TTC549 (cell line): ENCODE measurements around the gene CORIN.
"Not testable (repeated sequence)": the region's sequence is repeated elsewhere in the genome, so short reads cannot be mapped to it uniquely, and the experiment has no call there.

Experiments used
- FAIRE-seq: peaks from 2 replicates; lab custom pipeline; 2012; peaks lifted over from hg19 to GRCh38; lab: Jason Lieb, UNC

CORIN gene

DNA sequence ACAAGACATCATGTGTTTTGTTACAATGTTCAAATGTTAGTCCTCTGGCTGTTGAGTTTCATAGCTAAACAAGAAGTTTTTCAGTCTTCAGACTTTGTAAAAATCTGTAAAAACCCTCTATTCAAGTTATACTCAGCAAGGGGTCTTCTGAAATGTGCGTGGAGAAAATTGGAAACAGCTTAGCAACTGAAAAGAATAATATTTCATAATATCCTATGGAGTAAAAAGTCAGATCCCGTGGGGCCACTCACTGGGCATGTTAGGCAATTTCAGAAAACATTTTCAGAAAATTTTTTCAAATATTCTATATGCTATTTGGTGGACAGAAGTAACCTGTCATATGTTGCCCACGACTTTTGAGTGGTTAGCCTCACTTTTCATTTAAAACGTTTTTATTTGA, 118.3 kb downstream of the CORIN start:
- no peak for FAIRE-seq

DNA sequence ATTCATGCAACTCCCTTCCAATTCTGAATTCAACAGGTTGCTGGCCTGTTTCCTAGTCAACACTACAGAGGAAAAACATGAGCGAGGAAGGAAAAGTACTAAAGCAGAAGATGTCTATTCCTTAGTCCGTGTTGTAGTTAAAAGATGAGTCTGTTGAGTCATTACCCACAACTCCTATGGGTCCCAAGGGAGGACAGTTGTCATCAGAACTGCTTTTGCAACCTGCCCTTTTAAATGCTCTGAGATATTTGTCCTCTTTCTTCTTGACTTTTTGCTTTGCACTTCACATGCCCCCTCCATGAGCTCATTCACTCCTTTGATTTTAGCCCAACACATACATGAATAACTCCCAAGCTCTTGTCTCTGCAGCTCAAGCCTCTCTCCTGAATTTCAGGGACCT, 119.2 kb downstream of the CORIN start:
- FAIRE-seq, result no peak

DNA sequence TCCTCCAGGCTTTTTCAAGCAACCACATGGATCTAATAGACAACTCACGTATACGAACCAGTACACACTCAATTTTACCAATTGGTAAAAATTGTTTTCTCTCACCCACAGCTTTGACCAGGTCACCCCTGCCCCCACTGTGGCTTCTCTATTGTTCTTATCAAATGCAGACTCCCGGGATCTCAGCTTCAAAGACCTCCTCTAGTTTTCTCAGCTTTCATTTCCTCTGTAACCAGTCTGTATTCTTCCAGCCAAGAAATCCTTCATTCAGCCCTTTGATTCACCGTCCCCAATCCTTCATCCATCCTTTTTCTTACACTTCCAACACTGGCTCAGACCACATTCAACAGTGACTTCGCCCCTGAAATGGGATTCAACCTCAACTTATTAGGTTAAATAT, 120.7 kb downstream of the CORIN start:
- FAIRE-seq, result no peak

DNA sequence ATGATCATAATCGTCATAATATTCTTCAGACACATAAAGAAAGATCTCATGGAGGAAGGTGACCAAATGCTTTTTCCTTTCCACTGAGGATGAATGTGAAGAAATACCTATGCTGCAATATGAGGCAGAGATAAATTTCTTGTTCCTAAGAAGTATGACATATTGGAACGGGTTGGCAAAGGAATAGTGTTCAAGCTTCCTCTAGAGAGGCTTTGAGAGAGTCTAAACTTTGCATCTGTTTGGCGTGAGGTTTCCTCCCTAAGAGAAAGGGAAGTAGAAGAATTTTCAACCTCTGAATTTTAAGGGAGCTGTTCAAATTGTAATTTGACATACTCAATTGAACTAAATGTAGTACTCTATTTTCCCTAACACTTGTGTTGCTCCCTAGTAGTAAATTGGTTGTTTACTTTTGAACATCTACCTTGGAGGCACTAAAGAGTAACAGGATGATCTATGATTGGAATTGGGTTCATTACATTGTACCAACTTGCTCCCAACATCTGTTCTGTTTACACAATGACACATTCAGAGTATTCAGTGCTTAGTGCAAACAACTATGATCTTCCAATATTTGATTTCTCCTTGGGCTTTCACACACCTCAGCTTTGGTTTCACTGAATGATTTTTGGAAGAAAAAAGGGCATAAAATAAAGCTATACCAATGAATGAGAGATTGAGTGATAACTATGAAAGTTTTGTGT, 122.0 kb downstream of the CORIN start:
- FAIRE-seq, result no peak

DNA sequence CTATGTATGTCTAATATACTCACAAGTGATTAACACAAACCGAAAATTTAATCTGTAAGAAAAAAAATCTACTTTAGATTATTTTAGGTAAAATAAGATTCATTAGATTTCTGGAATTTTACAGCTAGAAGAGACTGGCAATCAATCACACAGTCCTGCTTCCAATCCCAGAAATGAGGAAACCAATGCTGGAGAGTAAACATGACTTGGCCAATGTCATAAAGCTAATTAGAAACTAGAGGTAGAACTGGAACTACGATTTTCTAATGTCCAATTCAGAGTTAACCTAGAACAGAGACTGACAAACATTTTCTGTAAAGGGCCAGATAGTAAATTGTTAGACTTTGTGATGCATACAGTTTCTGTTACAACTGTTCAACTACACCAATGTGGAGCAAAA, 123.6 kb downstream of the CORIN start:
- FAIRE-seq, result no peak

DNA sequence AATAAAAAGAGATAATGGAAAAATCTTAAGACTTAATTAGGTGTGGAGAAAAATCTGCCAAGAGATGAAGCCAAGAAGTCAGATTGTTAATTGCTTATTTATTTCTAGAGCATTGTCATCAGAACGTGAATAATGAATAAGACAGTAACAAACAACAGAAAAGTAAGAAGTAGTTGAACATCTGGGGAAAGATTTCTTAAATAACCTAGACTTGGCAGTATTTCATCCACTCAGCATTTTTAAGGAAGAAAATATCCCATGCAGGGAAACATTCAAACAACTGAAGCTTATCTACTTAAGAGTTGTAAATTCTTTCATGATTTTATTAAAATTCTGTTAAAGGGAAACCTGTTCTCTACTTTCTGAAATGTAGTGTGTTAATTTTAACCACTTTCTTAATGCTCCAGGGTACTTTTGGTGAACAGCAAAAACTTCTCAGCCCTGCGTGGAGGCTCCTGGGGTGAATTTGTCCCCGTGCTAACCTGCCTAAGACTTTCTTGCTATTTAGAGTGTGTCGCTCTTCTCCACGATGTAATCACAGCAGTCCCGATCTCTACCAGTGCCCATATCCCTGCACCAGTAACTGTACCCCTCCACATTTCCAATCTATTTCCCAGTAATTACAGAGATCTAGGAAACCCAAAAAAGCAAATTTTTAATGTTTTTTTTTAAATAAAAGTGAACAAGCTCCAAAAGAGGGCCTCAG, 124.6 kb downstream of the CORIN start:
- no peak for FAIRE-seq

DNA sequence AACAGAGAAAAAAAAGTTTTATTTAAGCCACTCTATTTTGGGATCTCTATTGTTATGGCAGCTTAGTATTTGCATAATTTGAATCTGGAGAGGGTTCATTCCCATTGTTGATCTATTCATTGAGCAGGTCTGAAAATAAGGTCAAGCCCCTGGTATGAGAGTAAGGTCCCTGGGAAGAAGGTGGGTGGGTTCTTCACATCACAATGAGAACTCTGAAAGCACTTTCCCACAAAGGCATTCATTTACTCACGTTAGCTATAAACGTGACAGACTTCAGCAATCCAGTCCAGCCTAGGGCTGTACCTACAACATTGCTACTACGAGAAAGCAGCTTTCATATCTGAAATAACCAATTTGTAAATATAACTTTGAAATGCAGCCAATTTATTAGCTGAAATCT, 126.2 kb downstream of the CORIN start:
- no peak for FAIRE-seq

DNA sequence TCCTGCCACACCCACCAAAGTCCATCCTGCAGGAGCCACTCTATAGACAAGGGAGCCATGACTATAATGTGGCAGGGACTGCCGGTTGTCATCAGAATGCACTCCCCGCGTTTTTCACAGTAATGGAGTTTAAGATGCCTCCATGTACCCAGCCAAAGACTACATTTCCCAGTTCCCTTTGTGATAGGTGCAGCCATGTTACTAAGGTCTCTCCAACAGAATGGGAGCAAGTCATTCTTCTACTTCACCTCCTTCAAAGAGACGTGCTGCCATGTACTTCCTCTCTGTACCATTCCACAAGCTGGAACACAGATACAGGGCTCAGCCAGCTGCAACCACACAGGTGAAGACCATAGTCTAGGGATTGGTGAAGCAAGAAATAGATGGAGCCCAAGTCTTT, 126.7 kb downstream of the CORIN start:
- FAIRE-seq, result no peak

DNA sequence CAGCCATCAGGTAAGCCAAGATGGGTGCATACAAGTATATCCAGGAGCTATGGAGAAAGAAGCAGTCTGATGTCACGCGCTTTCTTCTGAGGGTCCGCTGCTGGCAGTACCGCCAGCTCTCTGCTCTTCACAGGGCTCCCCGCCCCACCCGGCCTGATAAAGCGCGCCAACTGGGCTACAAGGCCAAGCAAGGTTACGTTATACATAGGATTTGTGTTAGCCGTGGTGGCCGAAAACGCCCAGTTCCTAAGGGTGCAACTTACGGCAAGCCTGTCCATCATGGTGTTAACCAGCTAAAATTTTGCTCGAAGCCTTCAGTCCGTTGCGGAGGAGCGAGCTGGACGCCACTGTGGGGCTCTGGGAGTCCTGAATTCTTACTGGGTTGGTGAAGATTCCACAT, 131.5 kb downstream of the CORIN start:
- not testable (repeated sequence) for FAIRE-seq

DNA sequence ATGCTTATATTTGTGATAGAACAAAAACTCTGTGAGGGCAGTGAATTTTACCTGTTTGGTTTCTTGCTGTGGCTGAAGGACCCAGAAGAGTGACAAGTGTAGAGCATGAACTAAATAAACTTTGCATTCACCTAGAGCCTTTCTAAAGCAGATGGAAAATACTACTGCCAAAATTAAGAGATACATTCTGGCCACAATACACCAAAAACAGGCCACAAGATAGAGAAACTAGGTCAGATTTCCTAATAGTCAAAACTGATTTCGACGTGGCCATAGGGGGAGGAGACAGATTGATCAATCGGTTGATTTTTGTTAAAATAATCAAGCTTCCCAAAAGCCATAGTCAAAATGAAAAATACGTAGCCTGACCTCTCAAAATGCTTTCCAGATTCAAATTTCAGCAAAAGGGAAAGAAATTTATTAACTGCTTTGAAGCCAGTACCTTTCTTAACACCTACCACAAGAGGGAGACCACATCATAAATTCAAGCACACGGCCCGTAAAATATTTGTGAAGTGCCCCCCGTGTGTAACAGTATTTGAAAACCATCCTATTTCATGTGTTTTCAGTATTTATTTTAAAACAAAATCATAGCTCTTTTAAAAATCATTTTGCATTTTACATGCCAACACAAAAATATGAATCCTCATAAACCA, 132.4 kb downstream of the CORIN start:
- FAIRE-seq, result no peak

DNA sequence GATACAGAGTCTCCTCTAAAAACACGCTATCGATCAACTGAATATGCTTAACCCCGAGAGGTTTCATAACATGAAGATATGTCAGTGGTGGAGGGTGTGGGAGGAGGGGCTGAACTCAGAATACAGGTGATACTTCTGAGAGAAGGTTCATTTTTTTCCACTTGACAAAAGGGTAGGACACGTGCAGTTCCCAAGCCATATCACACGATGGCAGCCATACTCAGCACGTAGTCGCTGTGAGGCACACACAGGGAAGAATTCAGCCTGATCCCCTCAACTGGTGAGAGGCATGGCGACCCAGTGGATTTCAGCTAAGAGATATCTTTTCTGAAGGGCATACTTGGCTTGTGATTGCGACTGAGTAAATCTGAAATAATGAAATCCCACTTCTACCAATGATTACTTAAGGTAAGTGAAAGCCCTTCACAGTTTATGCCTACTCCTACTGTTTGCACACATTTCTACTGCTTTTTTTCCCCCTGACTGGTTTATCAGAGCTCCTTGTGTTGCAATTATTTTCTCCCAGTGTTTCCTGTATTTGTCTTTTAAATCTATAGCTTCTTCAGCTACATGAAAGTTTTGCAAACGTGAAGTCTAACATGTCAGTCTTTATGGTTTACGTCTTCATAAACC, 133.1 kb downstream of the CORIN start:
- FAIRE-seq, result no peak

DNA sequence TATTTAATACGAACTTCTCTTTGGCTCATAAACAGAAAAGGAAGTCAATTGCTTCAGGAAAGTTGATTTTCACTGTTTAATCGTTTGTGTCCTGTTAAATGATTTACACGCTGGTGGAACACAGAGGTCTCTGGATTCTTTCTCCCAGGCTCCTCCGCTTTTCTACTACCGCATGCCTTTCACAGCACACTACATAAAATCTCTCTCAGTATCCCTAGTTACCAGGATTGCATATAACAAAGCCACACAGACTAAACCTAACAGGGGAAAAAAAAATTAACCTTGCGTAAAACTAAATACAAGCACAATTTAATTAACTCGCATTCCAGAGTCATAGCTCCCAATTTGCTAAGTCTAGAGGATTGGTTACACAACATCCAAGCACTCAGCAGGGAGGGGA, 133.9 kb downstream of the CORIN start:
- no peak for FAIRE-seq

DNA sequence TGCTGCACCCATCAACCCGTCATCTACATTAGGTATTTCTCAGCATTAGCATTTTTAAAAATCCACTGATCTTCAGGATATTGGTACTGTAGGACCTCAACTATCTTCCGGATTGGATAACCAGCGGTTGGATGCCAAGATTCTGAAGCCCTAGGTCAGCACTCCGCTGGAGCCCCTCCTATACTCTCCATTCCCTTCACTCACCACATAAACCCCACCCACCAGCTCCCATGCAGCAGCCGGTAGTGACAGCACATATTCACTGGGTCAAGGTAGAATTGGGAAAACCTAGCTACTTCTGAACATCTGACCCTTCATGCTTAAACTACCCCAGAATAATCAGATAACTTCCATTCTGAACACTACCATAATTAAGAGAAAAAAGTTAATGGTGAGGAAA, 134.9 kb downstream of the CORIN start:
- no peak for FAIRE-seq

DNA sequence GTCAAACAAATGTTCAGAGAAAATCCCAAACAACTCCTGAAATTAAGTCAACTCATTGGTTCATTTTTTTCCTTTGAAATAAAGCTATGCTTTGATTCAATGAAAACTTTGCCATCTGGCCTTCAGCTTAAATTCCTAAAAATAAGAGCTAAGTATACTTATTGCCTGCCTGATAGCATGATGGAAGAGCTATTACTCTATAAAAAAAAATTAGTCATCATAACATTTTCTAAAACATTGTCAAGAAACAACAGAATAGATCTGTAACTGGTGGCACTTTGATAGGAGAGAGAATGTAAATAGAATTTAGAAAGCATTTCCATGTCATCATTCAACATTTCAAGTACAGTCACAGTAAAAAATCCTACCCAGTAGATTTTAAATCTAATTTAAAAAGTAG, 136.6 kb downstream of the CORIN start:
- FAIRE-seq, result no peak

DNA sequence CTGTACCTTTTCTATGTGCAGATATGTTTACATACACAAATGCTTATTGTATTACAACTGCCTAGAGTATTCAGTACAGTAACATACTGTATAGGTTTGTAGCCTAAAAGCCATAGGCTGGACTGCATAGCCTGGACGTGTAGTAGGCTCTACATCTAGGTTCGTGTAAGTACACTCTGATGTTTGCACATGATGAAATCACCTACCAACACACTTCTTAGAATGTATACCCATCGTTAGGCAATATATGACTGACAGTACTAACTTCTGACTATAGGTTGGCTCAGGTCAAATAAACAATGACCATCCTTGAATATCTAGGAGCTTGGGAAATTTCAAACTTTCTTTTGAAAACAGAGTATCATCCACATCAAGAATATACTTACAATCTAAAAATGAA, 139.0 kb downstream of the CORIN start:
- no peak for FAIRE-seq

DNA sequence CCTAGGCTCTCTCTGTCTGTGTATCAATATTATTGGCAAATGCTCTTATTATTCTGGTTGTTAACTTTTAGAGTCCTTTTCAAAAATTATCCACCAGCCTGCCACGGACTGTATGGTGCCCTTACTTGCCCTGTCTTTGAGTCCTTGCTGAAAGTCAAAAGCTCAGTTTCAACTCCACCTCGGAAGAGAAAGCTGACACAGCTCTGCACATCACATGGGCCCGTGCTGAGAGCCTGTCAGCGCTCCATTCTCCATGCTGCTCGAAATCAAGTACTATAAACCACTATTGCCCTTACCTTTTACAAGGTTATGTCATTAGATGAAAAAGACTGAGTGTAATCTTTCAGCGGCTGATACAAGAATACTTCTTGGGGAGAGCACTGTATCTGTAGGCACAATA, 141.0 kb downstream of the CORIN start:
- no peak for FAIRE-seq

DNA sequence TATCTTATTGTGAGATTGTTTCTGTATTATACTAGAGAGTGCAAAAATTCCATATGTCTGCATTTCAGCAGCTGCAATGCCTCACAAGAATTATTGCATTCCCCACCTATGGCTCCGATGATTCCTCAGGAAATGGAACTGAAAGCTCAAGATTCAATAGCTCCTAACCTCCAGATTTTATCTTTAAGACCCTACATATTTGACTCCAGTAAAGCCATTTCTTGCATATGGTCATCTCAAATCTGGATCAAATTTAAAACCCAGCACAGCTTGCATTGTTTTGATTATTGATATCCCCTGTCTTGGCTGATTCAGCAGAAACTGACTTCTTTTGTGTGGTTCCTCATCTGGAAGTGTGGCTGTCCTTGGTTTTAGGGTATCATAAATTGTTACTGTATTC, 142.6 kb downstream of the CORIN start:
- no peak for FAIRE-seq

DNA sequence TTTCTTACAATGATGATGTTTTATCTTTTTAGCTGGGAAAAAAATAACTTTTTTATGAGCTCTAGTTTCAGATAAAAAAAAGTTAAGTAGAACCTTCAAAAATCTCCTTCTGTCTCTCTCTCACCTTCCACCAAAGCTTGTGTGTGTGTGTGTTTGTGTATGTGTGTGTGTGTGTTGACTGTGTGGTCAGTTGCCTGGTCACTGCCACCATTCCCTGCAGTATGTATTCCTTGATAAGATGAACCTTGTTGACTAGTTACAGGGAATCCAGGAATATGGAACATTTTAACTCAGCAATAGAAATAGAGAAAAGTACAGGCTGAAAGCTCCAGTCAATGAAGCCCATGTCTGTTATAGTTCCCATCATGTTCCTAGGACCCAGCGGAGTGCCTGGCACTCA, 143.5 kb downstream of the CORIN start:
- no peak for FAIRE-seq

DNA sequence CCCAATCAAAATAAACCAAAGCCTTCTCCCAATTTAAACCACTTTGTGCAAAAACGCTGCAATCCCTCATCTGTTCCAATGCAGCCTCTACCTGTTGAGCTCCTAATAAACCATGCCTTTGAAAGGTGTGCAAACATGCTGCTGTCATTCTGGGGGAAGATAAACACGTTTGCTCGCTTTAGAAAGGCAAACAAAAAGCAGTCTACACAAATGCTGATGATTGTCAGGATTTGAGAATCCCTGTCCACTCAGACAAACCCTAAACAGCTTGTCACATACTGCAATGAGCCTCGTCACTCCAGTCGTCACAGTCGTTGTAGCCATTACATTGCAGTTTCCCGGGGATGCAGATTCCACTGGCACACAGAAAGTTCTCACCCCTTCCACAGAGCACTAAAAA, 145.2 kb downstream of the CORIN start:
- FAIRE-seq, result no peak

DNA sequence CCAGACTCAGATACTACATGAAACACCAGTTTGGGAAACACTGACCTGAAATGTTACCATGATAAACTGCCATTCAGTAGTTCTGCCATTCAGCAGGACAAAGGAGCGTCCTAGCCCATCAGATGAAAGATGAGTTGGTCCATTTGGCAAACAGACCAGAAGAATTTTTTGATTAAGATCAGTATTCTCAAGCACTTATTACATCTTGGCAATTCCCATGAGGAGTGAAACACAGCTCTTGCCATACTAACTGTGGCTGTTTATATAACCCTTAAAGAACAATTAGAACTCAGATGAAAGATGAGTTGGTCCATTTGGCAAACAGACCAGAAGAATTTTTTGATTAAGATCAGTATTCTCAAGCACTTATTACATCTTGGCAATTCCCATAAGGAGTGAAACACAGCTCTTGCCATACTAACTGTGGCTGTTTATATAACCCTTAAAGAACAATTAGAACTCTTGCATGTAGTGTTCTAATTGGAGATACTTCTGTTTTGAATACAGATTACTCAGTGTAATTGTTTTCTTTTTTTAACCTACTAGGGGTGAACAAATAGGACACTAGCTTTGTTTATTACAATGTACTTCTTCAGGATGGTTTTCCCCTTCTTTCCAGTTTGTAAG, 146.0 kb downstream of the CORIN start:
- FAIRE-seq, result not testable (repeated sequence)

DNA sequence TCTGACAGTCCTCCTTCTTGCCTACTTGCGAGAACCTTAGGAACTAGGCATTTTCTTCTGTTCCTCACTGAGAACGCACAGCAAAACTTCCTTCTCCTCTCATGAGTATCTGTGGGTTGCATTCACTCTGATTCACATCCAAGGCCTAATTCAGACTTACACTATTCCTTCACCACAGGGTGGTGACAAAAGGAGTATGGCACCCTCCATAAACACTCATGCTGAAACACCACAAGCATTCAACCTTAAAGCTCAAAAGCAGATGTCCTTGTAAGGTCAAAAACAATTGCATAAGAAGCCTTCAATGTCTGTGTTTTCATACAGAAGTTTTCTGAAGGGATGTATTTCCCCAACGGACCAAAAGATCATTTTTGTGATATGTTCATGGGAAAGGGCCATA, 147.3 kb downstream of the CORIN start:
- FAIRE-seq, result no peak

DNA sequence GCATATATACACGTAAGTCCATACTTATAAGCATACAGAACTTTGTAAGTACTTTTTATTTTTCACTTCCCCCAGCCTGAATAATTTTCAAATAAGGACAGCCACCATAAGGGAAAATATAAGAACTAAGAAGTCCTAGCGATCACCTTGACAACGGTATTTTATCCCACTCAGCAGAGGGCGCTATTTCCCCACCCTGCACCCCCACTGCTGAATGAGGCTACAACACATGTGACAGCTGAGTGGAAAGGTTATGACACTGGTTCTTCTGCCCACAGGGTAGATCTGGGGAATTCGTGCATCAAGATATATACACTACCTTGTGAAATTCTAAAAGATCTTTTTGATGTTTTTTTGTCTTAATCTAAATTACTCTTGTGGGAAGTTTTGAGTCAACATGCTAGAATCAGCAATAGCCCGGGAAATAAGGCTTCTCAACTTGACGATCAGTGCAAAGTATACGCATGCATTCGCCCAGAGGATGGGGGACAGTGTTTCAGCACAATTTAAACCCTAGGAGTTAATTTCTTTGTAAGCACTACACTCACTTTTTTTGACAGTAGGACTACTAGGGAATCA, 151.5 kb downstream of the CORIN start:
- FAIRE-seq, result no peak
